NOMO-1 (cell line): ENCODE measurements around the gene CDRT4.

ENCODE experiments used
- DNase-seq, 2 experiments: peaks; one replicate each; lab custom pipeline; 2025; ENCODE audit not compliant: unreplicated experiment in 2 of 2; lab: John Stamatoyannopoulos, UW

Gene CDRT4

DNA sequence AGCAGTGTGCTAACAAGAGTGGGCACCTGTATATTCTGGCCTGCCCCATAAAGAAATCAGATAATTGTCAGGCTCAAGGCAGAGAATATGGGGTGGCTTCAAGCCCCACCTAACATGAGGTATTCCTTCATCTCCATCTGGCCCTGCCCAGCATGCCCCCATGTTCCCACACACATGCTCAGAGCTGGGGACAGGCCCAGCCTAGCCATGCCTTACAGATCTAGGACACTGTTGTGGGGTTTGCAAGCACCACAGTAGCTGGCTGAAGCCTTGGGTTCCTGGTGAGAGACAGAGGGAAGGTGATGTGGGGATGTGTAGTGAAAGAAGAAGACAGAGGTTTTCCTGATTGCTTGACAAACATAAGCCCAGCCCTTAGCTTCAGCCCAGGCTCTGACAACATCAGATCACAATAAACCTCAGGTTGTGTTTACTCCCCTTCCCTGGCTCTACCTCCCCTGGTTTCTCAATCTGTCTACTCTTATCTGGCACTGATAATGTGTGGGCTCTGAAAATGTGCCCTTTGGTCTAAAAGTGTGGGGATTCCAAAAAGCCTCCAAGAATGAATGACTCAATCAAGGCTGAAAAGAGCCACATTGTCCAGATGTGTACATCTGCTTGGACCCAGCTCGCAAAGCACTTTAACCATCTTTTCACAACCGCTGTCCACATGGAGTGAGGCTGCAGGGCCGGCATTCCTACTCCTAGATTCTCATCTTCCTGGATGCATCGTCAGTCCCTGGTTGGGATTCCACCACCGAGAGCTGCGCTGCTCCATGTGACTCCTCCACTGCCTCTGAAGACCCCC, 34.4 kb downstream of the CDRT4 start:
- no peak for DNase-seq

GRCh38 chr17:15431766-15432165, 35.7 kb downstream of the CDRT4 start:
- no peak for DNase-seq

GRCh38 chr17:15431196-15431595, 36.2 kb downstream of the CDRT4 start:
- no peak for DNase-seq

GRCh38 chr17:15424521-15424920, 42.9 kb downstream of the CDRT4 start:
- no peak for DNase-seq

GRCh38 chr17:15422392-15422965, 44.9 kb downstream of the CDRT4 start:
- no peak for DNase-seq

- no peak for DNase-seq
Observed at GRCh38 chr17:15418781-15419180, 48.6 kb downstream of the CDRT4 start.

DNA sequence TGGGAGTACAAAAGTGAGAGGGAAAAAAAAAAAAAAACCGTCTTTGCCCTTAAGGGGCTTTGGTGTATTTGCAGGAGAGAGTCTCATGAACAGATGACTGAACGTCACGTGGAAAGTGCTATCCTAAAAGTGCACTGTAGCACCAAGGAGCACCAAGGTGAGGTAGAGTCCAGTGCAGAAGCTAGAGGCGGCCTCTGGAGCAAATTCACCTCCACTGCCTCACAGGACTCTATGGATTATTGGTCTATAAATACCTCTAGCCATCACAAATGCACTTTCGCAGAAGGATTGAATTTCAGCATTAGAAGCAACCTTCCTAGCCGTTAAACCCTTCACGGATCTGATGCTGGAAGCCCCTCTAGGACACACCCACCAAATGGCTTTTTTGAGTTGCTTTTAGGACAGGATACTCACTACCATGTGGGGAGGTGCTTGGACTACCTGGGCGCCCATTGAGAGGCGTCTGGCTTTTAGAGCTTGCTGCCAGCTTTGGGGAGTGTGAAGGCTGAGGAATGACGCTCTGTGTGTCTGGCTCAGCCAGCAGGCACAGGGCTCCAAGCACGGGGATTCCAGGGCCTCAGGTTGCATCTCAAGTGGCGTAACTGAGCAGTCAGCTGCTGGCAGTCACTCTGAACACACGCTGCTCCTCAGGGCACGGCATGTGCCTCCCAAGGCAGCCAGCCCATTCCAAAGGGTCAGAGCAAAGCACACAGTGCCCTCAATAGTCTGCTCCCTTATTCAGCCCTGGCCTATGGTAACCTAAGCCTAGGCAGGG, 52.7 kb downstream of the CDRT4 start:
- DNase-seq = no peak

GRCh38 chr17:15413101-15413771, 54.2 kb downstream of the CDRT4 start:
- DNase-seq = no peak

DNA sequence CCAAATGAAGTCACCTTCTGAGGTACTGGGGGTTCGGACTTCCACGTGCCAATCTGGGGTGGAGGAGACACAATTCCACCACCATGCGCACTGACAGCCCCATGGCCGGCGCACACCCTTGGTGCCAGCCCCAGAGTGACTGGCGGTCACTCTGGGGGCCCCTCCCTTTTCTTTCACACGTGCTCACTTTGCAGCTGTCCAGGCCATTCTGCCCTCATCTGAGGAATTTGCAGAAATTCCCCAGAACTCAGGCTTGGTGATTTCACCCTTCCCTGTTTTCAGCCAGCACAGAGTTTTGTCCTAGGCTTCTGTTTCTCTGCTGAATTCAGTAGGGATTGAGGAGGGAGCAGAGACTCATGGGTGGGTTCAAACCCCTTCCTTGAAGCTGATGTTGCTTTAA, 54.8 kb downstream of the CDRT4 start:
- DNase-seq = no peak

DNA sequence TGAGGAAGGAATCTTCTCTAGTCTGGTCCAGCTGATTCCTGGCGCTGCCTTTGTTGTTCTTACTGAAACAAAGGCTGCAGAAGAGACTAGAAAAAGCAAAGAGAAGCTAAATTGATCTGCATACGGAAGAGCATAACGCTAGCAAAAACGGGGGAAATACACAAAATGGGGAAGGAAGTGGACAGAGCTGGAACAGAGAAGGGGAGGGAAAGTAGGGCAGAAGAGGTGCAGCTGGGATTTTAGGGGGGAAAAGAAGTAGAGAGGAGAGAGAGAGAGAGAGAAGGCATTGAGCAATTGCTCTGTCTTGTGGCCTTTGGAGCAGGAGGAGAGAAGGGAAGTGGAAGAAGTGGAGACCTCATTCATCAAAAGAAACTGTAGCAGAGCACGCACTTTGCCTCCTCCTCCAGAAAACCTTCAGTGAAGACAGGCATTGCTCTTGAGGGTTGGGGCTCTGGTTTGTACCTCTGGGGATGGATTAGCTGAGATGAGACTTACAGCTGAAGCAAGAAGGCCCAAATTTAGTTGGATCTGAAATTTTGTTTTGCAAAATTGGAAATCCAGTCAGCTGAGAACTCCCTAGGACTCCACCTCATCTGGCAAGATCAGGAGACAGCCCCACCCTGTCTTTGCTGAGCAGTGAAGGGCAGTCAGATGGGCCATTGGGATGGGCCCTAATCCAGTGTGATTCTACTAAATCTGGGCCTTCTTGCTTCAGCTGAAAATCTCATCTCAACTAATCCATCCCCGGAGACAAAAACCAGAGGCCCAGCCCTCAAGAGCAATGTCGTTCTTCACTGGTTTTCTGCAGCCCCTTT, 55.8 kb downstream of the CDRT4 start:
- peak; percentile 60 to 66 for DNase-seq

GRCh38 chr17:15409721-15410250, 57.6 kb downstream of the CDRT4 start:
- no peak for DNase-seq

DNA sequence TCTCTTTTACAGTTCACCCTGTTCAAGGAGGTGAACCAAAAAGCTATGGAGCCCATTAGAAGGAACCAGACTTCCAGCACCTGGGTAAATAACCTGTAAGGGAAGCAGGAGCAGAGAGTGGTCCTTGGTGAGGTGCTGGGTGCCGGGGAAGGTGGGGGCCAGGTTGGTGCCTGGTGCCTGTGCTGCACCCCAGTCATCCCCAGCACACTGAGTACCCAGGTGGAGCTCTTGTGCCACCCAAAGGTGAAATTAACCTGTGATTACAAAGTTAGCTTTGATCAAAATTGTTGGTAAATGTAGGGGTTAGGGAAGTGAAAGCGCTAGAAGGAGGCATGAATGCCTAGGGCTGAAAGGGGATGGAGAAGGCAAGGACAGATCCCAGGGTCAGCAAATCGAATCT, 58.6 kb downstream of the CDRT4 start:
- DNase-seq = no peak

- no peak for DNase-seq
Observed at GRCh38 chr17:15406081-15406480, 61.3 kb downstream of the CDRT4 start.

DNA sequence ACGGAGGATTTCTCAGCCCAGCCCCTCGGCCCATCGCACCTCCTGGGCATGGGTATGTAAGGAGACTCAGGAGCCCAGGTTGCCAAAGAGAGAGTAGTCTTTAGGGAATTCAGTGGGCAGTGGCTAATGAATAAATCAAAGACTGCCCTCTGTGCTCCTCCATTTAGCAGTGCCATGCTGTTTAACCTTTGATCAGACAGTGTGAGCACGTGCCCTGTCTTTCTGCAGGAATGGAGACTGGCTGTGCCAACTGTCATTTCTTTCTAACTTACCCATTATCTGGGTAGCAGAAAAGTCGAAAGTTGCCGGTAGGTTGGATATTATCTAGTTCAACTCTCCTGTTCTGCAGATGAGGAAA, 62.4 kb downstream of the CDRT4 start:
- no peak for DNase-seq

DNA sequence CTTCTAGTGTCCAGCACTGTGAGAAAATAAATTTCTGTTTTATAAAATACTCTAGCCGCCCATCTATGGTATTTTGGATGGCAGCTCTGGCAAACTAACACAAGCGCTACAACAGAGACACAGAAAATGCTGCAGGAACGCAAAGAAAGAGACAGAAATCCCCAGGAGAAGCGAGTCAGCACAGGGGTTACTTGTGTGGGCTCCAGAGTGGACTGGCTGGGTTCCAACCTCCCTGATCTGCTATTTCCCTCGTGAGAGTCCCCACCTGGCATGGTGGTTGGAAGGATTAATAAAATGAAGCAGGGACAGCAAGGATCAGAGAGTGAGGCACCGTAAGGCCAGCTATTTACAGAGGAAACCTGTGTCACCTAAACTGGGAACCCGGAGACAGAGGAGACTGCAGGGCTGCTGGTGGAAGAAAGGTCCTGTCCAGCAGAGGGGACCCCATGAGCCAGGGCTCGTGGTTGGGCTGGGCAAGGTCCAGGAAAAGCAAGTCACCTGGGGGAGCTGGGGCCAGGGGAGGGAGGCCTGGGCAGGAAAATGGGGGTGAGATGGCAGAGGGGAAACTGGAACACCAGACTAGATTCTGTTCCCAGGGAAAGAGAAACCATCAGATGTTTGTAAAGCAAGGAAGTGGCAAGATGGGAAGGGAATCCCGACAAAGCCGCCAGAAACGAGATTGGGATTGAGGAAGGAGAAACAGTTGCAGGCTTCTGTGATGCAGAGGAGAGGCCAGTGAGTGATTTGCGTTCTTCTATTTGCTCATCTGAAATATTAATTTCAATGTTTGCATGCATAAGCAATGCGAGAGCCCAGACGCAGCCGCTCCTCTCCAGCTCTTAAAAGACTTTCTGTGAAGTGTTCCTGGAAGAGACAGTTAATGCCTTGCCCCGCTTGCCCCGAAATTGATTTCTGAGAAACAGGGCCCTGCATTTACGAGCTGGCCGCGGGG, 63.0 kb downstream of the CDRT4 start:
- no peak for DNase-seq

GRCh38 chr17:15403276-15403939, 64.0 kb downstream of the CDRT4 start:
- DNase-seq = no peak

- no peak for DNase-seq
Observed at GRCh38 chr17:15399443-15399842, 68.0 kb downstream of the CDRT4 start.

DNA sequence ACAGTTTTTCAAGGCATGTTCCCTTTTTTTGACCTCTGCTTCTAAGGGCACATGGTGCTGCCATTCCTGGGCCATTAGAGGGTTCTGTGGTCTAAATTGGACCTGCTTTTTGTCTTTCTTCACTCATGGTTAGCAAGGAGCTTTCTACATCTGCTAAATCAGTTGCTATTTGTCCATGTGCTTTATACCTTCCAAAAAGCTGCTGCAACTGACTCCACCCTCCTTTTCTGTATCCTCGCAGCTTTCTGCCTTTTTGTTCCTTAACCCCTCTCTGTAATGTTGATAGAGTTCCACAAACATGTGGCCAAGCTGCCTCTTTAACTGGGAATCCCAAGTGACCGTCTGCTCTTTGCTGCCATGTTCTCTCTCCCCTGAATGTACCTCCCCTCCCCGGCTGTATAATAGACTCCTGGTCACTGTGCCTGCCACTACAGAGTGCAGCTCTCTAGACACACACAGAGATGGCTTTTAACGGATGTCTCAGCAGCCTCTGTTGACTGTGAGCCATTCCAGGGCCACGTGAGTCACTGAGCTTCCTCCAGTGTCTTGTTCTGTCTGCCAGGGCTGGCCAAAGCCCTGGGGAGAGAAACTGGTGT, 68.6 kb downstream of the CDRT4 start:
- DNase-seq = no peak
